GM10266 (cell line): Measurements from ENCODE around the gene TMBIM4.
"Not testable (repeated sequence)": the region's sequence is repeated elsewhere in the genome, so short reads cannot be mapped to it uniquely, and the experiment has no call there.

Experiments
- DNase-seq: peaks from one replicate; pipeline ENCODE4 v3.0.0; 2012; ENCODE audit errors: extremely low spot score
- TF ChIP-seq, protein P1 (sequence below): IDR thresholded peaks from 2 replicates; pipeline ENCODE4 v1.5.1; 2012; ENCODE audit warnings: mild to moderate bottlenecking, low read depth; ENCODE audit not compliant: control insufficient read depth, insufficient read depth; ENCODE audit errors: missing control alignments

TMBIM4 gene

DNA sequence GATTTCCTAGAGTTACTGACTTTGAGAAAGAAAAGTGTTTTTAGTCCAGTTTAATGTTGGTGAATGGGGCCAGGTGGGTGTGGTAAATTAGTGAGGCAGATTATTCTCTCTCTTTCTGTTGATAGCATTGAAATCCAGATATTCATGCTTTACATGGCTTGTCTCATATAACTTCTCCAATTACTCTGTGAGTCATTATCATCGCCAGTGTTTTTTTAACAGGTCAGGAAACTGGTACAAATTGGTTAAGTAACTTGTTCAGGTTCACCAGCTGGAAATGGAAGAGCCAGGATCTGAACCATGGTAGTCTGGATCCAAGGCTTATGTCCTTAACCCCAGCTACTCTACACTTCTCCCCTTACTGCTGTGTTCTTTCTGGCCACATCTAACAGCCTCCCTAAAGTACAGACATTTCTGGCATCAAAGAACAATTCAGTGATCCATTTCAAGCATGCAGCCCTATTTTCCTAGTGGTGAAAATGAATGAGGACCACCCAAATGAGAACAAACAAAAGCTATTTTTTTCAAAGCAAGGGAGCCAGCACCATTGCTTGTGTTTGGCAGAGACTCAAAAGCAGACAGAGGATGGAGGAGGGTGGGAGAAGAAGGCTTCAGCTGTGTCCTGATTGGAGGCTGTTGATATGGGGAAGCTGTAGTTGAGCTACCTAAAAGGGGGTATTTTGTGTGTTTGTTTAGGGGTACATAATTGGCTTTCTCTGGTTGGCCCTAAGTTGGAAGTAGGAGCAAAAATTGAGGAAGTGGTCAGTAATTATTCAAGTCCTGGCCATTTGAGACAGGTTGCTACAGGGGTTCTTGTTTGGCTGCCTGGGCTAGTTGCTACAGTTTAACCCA is 20.9 kb upstream of the TMBIM4 start:
- TF ChIP-seq, protein P1, sequence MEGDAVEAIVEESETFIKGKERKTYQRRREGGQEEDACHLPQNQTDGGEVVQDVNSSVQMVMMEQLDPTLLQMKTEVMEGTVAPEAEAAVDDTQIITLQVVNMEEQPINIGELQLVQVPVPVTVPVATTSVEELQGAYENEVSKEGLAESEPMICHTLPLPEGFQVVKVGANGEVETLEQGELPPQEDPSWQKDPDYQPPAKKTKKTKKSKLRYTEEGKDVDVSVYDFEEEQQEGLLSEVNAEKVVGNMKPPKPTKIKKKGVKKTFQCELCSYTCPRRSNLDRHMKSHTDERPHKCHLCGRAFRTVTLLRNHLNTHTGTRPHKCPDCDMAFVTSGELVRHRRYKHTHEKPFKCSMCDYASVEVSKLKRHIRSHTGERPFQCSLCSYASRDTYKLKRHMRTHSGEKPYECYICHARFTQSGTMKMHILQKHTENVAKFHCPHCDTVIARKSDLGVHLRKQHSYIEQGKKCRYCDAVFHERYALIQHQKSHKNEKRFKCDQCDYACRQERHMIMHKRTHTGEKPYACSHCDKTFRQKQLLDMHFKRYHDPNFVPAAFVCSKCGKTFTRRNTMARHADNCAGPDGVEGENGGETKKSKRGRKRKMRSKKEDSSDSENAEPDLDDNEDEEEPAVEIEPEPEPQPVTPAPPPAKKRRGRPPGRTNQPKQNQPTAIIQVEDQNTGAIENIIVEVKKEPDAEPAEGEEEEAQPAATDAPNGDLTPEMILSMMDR = no peak
- DNase-seq = no peak

DNA sequence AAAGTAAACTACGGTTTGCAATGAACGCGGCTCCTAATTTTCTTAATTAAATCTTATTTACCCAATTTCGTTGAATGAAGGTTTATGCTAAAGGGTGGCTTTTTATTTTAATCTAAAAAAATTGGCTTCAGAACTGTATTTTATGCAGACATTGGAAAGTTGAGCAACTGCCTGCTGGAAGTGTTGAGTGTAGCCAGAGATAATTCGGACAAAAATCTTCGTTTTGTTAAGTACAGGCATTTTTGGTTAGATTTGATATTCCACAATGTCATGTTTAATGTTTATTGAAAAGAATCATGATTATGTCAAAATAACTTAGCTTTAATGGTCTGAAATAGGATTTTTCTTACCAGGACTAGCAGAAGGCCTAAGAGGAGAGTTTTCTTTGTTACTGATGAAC is 20.1 kb upstream of the TMBIM4 start:
- TF ChIP-seq, protein P1 = no peak
- DNase-seq = no peak

GRCh38 chr12:66189486-66189843 is 19.7 kb upstream of the TMBIM4 start:
- no peak for DNase-seq
- TF ChIP-seq, protein P1 = no peak

- peak; percentile 67 for DNase-seq
- TF ChIP-seq, protein P1 = no peak
Observed at GRCh38 chr12:66188584-66189485, 19.0 kb upstream of the TMBIM4 start, which contains the start of gene IRAK3. TSS of gene IRAK3 (plus strand) at chr12:66189214. CDS start at chr12:66189300, 86 bp downstream.

DNA sequence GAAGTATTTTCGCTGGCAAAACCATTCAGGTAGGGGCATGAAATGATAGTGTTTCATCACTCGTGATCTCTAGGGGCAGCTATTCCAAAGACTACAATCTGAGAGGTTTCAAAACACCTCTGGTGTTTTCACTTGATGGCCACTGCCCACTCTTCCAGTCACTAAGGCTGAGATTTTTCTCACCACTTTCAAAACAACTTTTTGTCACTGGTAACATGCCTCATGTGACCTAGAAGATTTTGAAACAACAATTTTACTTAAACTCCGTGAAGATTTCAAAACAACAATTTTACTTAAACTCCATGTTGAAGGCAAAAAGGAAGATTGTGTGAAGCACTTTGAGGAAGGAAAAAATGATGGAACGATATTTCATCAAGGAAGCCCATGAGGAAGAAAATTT is 18.0 kb upstream of the TMBIM4 start:
- DNase-seq = no peak
- TF ChIP-seq, protein P1 = no peak

- TF ChIP-seq, protein P1 = no peak
- no peak for DNase-seq
Observed at GRCh38 chr12:66187036-66187435, 17.2 kb upstream of the TMBIM4 start.

DNA sequence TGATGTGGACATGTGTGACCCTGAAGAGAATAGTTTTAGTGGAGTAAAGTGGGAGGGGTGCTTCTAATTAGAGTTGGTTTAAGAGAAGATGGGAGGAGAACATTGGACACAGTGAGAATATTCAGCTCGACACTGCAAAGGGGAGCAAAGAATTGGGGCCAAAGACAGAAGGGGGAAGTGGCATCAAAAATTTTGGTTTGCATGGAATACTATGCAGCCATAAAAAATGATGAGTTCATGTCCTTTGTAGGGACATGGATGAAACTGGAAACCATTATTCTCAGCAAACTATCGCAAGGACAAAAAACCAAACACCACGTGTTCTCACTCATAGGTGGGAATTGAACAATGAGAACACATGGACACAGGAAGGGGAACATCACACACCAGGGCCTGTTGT is 15.0 kb upstream of the TMBIM4 start:
- DNase-seq = not testable (repeated sequence)
